Effector memory CD8-positive, alpha-beta T cell (primary cell): Measurements from ENCODE around the gene TTC22.

ENCODE experiments used
- ATAC-seq: fragments of 150-1000 bp; cut with Tn5 transposase; replicated peaks from 2 replicates; pipeline ENCODE4 v1.10.0; 2021; ENCODE audit warnings: mild to moderate bottlenecking, moderate library complexity
- DNase-seq, 3 experiments: peaks; one replicate each; pipeline ENCODE4 v3.0.0; 2021
- H3K27ac Mint-ChIP-seq, 2 donors: one replicate each; pipeline ENCODE4 v1.8.0; 2022; ENCODE audit warnings: mild to moderate bottlenecking in 2 of 2, mixed read lengths in 2 of 2, moderate library complexity in 2 of 2
- H3K27me3 Mint-ChIP-seq, 2 donors: one replicate each; pipeline ENCODE4 v1.8.0; 2022; ENCODE audit warnings: mixed read lengths in 2 of 2
- H3K36me3 Mint-ChIP-seq: one replicate; pipeline ENCODE4 v1.8.0; 2022; ENCODE audit warnings: mild to moderate bottlenecking, moderate library complexity, mixed read lengths; ENCODE audit not compliant: insufficient read depth
- H3K4me1 Mint-ChIP-seq, 2 donors: one replicate each; pipeline ENCODE4 v1.8.0; 2022; ENCODE audit warnings: low read depth in 2 of 2, mixed read lengths in 2 of 2
- H3K4me3 Mint-ChIP-seq, 2 donors: one replicate each; pipeline ENCODE4 v1.8.0; 2022; ENCODE audit warnings: mild to moderate bottlenecking in 2 of 2, mixed read lengths in 2 of 2, moderate library complexity in 2 of 2
- H3K9me3 Mint-ChIP-seq, 2 donors: one replicate each; pipeline ENCODE4 v1.8.0; 2022; ENCODE audit warnings: mixed read lengths in 2 of 2
- total RNA-seq, 9 experiments: gene quantifications; one replicate each; lab custom pipeline; 2026; lab: John Stamatoyannopoulos, UW

Gene TTC22
- total RNA-seq: 4.1 to 22.6 (median 11.4) reads per million in 9 experiments

DNA sequence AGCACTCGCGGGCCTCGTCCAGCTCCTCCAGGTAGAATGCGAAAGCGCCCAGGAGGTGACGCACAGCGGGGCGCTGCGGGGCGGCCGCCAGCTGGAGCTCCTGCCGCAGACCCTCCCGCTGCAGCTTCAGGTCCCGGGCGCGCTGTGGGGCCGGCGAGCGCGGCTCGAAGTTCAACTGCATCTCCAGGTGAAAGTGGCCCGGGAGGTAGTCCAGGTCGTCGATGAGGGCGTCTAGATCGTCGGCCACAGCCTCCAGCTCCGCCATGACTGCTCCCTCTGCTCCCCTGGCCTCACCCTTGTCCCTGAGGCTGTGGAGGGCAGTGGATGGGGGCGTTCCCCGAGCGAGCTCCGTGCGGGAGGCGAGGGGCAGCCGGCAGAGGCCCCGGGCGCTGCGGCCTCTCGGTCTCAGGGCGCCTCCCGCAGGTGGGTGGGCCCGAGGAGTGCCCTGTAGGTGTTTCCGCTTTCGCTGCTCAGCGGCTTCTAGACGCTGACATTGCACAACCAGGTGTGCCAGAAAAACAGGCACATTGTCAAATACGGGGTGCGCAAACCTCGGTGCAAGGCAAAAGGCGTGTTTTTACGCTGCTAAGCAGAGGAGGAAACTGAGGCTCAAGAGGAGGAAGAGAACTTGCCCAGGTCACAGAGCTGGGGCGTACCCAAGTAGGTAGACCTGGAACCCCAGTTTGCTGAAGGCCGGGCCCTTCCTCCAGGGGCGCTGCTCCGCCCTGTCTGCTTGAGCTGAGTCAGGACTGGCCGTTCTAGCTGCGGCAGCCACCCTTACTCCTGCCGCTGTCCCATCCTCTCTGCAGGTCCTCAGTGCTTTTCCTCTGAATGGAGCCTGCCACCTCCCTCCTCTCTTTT, at the start of gene TTC22:
TSS of gene TTC22 (minus strand) at position 425 of the 861 bp plus-strand sequence. CDS start at position 265, 160 bp downstream.
- Mint-ChIP-seq H3K9me3 (no peaks in the 10 kb centered on the region), H3K36me3 (peaks cover 19% of the 10 kb centered on the region), H3K27me3 (no peaks in the 10 kb centered on the region), H3K27ac (peak within 1 kb of the TSS; percentile 92 to 95), H3K4me3 (peak within 1 kb of the TSS; percentile 94 to 97), H3K4me1 (peaks cover 61 to 67% of the 10 kb centered on the region in 2 donors)
- peak; percentile 61 to 74 (median 64) for DNase-seq
- ATAC-seq: peak; percentile 80

DNA sequence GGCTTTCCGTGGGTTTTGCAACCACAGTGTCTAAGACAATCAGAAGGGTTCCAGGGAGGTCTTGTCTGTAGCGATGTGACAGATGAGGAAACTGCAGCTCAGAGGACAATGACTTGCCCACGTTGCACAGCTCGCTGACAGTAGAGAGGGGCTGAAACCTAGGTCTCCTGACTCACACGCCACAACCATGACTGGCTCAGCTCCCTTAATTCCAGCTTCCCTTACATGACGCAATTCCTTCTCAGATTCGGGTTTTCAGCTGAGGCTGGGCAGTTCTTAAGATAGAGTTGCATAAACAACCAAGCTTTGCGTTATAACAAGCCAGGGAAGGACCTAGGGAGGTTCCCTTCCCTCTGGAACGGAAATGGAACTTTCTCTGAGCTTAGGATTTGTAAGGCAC, 49.6 kb upstream of the TTC22 start:
- Mint-ChIP-seq H3K4me3 (no peak overlapping the region), H3K9me3 (no peaks in the 10 kb centered on the region), H3K27me3 (no peaks in the 10 kb centered on the region), H3K27ac (no peak overlapping the region), H3K4me1 (no peaks in the 10 kb centered on the region), H3K36me3 (peaks cover 5% of the 10 kb centered on the region)
- DNase-seq (no peak), ATAC-seq (no peak)

GRCh38 chr1:54850069-54850730, 49.1 kb upstream of the TTC22 start:
- H3K4me1 Mint-ChIP-seq: no peaks in the 10 kb centered on the region
- ATAC-seq (no peak), DNase-seq (no peak)
- H3K36me3 Mint-ChIP-seq: peaks cover 5% of the 10 kb centered on the region
- no peaks in the 10 kb centered on the region for H3K9me3 Mint-ChIP-seq
- no peaks in the 10 kb centered on the region for H3K27me3 Mint-ChIP-seq
- H3K27ac Mint-ChIP-seq: no peak overlapping the region
- H3K4me3 Mint-ChIP-seq: no peak overlapping the region

DNA sequence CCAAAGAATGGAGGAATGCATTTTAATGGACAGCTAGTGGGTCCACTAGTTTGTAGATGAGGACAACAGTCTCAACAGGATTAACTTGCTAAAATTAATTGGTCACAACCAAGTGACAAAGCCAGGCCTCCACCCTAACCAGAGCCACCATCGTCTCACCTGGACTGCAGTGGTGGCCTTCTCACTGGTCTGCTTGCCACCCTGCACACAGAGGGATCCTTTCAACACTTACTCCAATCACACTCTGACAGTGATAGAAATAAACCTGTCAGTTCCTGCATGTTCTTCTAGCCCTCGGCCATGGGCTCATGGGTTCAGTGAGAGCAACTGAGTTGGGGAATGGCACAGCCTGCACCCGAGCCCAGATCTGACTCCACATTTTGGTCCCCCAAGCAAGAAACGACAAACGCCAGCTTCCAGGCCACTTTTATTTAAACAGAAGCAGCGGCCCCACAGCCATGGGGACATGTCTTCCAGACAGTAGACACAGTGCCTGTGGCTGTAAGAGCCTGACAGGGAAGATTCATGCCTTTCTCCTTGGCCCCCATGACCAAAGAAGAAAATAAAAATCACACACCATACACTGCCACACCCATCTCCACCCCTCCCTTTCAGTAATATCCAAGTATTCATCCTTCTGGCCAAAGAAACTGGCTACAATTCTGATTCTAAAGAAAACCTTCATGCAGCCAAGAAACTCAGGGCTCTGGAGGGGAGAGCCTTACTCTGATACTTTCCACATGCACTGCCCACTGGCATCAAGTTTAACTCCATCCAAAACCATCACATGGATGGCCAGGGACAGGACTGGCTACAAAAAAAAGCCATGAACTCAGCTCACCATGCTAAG, 48.3 kb upstream of the TTC22 start:
- no peak for DNase-seq
- Mint-ChIP-seq H3K4me1 (no peaks in the 10 kb centered on the region), H3K27ac (peak overlapping the region in 1 of 2 donors; percentile 70), H3K36me3 (peaks cover 5% of the 10 kb centered on the region), H3K4me3 (no peak overlapping the region), H3K27me3 (no peaks in the 10 kb centered on the region), H3K9me3 (no peaks in the 10 kb centered on the region)
- no peak for ATAC-seq

DNA sequence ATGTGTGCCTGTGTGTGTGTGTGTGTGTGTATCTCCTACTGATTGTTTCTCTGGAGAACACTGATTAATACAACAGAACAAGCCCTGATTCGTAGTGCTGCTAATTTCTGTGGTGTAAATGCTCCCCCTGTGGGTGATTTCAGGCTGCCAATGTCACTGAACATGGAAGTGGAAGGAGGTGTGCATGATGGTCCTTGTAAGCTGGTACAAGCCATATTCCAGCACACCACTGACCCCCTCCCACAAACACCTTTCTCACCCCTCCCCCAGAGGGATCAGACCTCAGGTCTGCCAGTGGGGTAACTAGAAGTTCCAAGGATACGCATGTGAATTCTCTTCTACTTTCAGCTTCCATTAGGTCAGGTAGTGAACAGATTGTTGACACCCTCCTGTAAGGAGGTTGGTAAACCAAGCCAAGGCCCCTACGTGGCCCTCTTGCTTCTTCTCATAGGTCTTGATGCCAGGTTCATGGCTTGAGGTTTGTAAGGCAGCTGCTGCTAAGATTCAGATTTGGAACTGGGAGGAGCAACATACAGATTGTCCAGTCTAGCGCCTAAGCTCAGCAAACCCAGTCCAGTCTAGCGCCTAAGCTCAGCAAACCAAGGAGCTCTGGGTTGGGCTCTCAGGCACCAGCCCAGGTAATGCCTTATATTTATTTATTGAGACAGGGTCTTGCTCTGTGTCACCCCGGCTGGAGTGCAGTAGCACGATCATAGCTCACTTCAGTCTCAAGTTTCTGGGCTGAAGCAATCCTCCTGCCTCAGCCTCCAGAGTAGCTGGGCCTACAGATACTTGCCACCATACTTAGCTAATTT, 47.2 kb upstream of the TTC22 start:
- Mint-ChIP-seq H3K27ac (peak overlapping the region in 1 of 2 donors; percentile 70), H3K9me3 (no peaks in the 10 kb centered on the region), H3K36me3 (peaks cover 5% of the 10 kb centered on the region), H3K4me1 (no peaks in the 10 kb centered on the region), H3K4me3 (no peak overlapping the region), H3K27me3 (no peaks in the 10 kb centered on the region)
- ATAC-seq: no peak
- DNase-seq: no peak

- Mint-ChIP-seq H3K9me3 (no peaks in the 10 kb centered on the region), H3K4me1 (no peaks in the 10 kb centered on the region)
Measured at GRCh38 chr1:54846716-54847284, 45.7 kb upstream of the TTC22 start.

GRCh38 chr1:54846301-54846700, 45.2 kb upstream of the TTC22 start:
- H3K36me3 Mint-ChIP-seq: peaks cover 5% of the 10 kb centered on the region
- DNase-seq (no peak), ATAC-seq (no peak)
- H3K4me1 Mint-ChIP-seq: no peaks in the 10 kb centered on the region
- no peaks in the 10 kb centered on the region for H3K9me3 Mint-ChIP-seq
- H3K27ac Mint-ChIP-seq: no peak overlapping the region
- H3K27me3 Mint-ChIP-seq: no peaks in the 10 kb centered on the region
- no peak overlapping the region for H3K4me3 Mint-ChIP-seq

More at GRCh38 chr1:54846716-54847284, 45.7 kb upstream of the TTC22 start:
- Mint-ChIP-seq H3K4me3 (no peak overlapping the region), H3K27me3 (no peaks in the 10 kb centered on the region), H3K27ac (no peak overlapping the region), H3K36me3 (peaks cover 5% of the 10 kb centered on the region)
- no peak for ATAC-seq
- DNase-seq: no peak

DNA sequence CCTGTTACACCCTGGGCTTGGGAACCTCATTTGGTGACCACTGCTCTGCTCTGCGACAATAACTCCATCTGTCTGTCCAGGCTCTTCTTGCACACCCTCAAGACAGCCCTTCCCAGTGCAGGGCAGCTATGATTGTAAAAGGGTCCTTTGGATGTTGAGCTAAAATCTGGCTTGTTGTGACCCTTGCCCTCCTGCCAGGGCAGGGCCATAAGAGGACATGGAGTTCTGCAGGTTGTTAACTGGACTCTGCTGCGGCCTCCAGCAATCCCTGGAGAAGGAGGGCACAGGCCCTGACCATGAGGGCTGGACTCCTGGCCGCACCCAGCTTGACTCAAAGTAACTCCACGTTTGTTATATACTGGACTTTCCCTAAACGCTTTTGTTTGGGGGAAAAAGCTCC, 44.6 kb upstream of the TTC22 start:
- ATAC-seq (no peak), DNase-seq (no peak)
- Mint-ChIP-seq H3K27ac (no peak overlapping the region), H3K4me3 (no peak overlapping the region), H3K36me3 (no peaks in the 10 kb centered on the region), H3K27me3 (no peaks in the 10 kb centered on the region), H3K9me3 (no peaks in the 10 kb centered on the region), H3K4me1 (no peaks in the 10 kb centered on the region)

- Mint-ChIP-seq H3K27ac (no peak overlapping the region), H3K4me1 (no peaks in the 10 kb centered on the region), H3K27me3 (no peaks in the 10 kb centered on the region), H3K36me3 (no peaks in the 10 kb centered on the region), H3K4me3 (no peak overlapping the region), H3K9me3 (no peaks in the 10 kb centered on the region)
- ATAC-seq (no peak), DNase-seq (no peak)
Measured at GRCh38 chr1:54844564-54844963, 43.4 kb upstream of the TTC22 start.

GRCh38 chr1:54843449-54843848, 42.3 kb upstream of the TTC22 start:
- Mint-ChIP-seq H3K9me3 (no peaks in the 10 kb centered on the region), H3K4me3 (no peak overlapping the region), H3K27ac (no peak overlapping the region), H3K4me1 (no peaks in the 10 kb centered on the region), H3K27me3 (no peaks in the 10 kb centered on the region), H3K36me3 (no peaks in the 10 kb centered on the region)
- DNase-seq (no peak), ATAC-seq (no peak)

- no peaks in the 10 kb centered on the region for H3K9me3 Mint-ChIP-seq
- H3K27me3 Mint-ChIP-seq: no peaks in the 10 kb centered on the region
- DNase-seq (no peak), ATAC-seq (no peak)
- no peak overlapping the region for H3K4me3 Mint-ChIP-seq
- H3K4me1 Mint-ChIP-seq: no peaks in the 10 kb centered on the region
- no peaks in the 10 kb centered on the region for H3K36me3 Mint-ChIP-seq
- no peak overlapping the region for H3K27ac Mint-ChIP-seq
Measured at GRCh38 chr1:54842963-54843362, 41.8 kb upstream of the TTC22 start.

- H3K9me3 Mint-ChIP-seq: no peaks in the 10 kb centered on the region
- H3K36me3 Mint-ChIP-seq: no peaks in the 10 kb centered on the region
- no peak for DNase-seq
- H3K4me1 Mint-ChIP-seq: no peaks in the 10 kb centered on the region
- H3K4me3 Mint-ChIP-seq: no peak overlapping the region
- H3K27me3 Mint-ChIP-seq: no peaks in the 10 kb centered on the region
- ATAC-seq: no peak
- H3K27ac Mint-ChIP-seq: peak overlapping the region in 1 of 2 donors; percentile 78
Measured at GRCh38 chr1:54842206-54842915, 41.2 kb upstream of the TTC22 start.
